HL-60 (cell line): Measurements from ENCODE around the gene RXFP4.

Source experiments
- CTCF ChIP-seq: IDR thresholded peaks from one replicate; pipeline ENCODE4 v1.5.1; 2011; ENCODE audit warnings: low read length, control low read depth, inconsistent platforms; ENCODE audit not compliant: insufficient read depth
- POLR2AphosphoS5 ChIP-seq: IDR thresholded peaks from 2 replicates; pipeline ENCODE4 v1.6.1; 2012; ENCODE audit warnings: low read depth
- REST ChIP-seq: IDR thresholded peaks from 2 replicates; pipeline ENCODE4 v1.6.1; 2012; ENCODE audit warnings: low read depth; ENCODE audit not compliant: insufficient replicate concordance

GRCh38 chr1:155983191-155984024 is 42.0 kb downstream of the RXFP4 start:
- TF ChIP-seq POLR2AphosphoS5 (no peak), CTCF (no peak), REST (no peak)
